ENCODE data around the gene POP4.

POP4 gene

DNA sequence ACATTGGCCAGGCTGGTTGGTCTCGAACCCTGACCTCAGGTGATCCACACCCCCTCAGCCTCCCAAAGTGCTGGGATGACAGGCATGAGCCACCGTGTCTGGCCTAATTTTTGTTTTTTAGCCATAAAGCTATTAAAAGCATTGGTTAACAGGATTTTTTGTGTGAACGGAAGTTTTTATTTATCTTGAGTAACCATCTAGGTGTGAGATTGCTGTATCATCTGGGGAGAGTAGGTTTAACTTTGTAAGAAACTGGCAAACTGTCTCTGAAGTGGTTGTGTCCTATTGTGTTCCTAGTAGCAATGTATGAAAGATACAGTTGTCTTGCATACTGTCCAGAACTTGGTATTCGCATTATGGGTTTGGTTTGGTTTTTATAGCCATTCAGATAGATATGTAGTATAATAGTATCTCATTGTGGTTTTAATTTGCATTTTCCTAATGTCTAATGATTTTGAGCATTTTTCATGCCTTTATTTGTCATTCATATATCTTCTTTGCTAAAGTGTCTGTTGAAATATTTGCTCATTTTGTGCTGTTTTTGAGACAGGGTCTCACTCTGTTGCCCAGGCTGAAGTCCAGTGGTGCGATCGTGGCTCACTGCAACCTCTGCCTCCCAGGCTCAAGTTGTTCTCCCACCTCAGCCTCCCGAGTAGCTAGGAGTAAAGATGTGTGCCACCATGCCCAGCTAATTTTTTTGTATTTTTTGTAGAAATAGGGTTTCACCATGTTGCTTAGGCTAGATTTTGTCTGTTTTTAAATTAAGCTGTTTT lies 45.7 kb downstream of the POP4 start:
- no peak overlapping the region for H2BK15ac ChIP-seq (ENCODE audit: low read depth, poor library complexity, severe bottlenecking)
- H3K9me3 ChIP-seq (ENCODE audit: control insufficient read depth, low read length) = no peaks in the 10 kb centered on the region
- WGBS = 91% methylated on average over 5 of the region's 7 CpGs
- no peaks in the 10 kb centered on the region for H3K4me1 ChIP-seq (ENCODE audit: control insufficient read depth, insufficient read depth, low read depth, low read length)
- H3K36me3 ChIP-seq (ENCODE audit: control insufficient read depth in 1 of 2, insufficient read depth in 2 of 2, low read depth in 1 of 2, low read length in 2 of 2) = no peaks in the 10 kb centered on the region
- no peak overlapping the region for H3K4me3 ChIP-seq (ENCODE audit: insufficient read depth in 1 of 2, low read depth in 1 of 2, low read length in 2 of 2)
- H2AK5ac ChIP-seq (ENCODE audit: low read length, severe bottlenecking) = no peak overlapping the region
- no peak overlapping the region for H3K4me2 ChIP-seq (ENCODE audit: low read length, poor library complexity, severe bottlenecking)
- no peak overlapping the region for H4K91ac ChIP-seq (ENCODE audit: low read length)
- H3K27me3 ChIP-seq (ENCODE audit: control insufficient read depth in 1 of 2, insufficient read depth in 1 of 2, low read length in 2 of 2) = peaks cover 0 to 14% of the 10 kb centered on the region in 2 experiments
- no peak overlapping the region for H2BK5ac ChIP-seq (ENCODE audit: low read depth, low read length, poor library complexity, severe bottlenecking)
- H3K27ac ChIP-seq (ENCODE audit: low read length, poor library complexity, severe bottlenecking) = no peak overlapping the region
- H2BK12ac ChIP-seq (ENCODE audit: low read length in 2 of 2) = no peak overlapping the region
- no peak overlapping the region for H3K9ac ChIP-seq (ENCODE audit: low read length)
- no peak overlapping the region for H3K23ac ChIP-seq (ENCODE audit: low read length in 2 of 2)
- no peak overlapping the region for H2AFZ ChIP-seq (ENCODE audit: low read depth, low read length)
- no peak overlapping the region for H3K14ac ChIP-seq (ENCODE audit: low read length in 2 of 2)
- no peak overlapping the region for H3K18ac ChIP-seq (ENCODE audit: low read depth in 1 of 2, low read length in 2 of 2)
- H3K4ac ChIP-seq (ENCODE audit: low read depth in 1 of 2, low read length in 2 of 2) = no peak overlapping the region
- no peak overlapping the region for H4K8ac ChIP-seq (ENCODE audit: low read length)
- DNase-seq = no peak
- no peak overlapping the region for H2BK120ac ChIP-seq (ENCODE audit: low read depth, low read length)
- no peaks in the 10 kb centered on the region for H3K79me1 ChIP-seq (replicated peaks; ENCODE audit: low read length, poor library complexity, severe bottlenecking)

DNA sequence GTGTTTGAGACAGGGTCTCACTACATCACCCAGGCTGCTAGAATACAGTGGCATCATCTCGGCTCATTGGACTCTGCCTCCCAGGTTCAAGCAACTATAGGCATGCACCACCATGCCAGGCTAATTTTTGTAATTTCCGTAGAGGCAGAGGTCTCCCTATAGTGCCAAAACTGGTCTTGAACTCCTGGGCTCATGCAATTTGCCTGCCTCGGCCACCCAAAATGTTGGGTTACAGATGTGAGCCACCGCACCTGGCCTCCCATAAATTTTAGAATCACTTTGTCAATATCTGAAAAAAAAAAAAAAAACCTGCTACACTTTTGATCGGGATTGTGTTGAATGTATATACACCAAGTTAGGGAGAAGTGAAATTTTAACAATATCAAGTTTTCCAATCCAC lies 47.3 kb downstream of the POP4 start:
- no peak overlapping the region for H4K8ac ChIP-seq (ENCODE audit: low read length)
- no peak overlapping the region for H3K4ac ChIP-seq (ENCODE audit: low read depth in 1 of 2, low read length in 2 of 2)
- H3K23ac ChIP-seq (ENCODE audit: low read length in 2 of 2) = no peak overlapping the region
- H2BK5ac ChIP-seq (ENCODE audit: low read depth, low read length, poor library complexity, severe bottlenecking) = no peak overlapping the region
- no peak overlapping the region for H3K18ac ChIP-seq (ENCODE audit: low read depth in 1 of 2, low read length in 2 of 2)
- no peak overlapping the region for H2AK5ac ChIP-seq (ENCODE audit: low read length, severe bottlenecking)
- no peaks in the 10 kb centered on the region for H3K9me3 ChIP-seq (ENCODE audit: control insufficient read depth, low read length)
- no peak overlapping the region for H3K4me2 ChIP-seq (ENCODE audit: low read length, poor library complexity, severe bottlenecking)
- no peaks in the 10 kb centered on the region for H3K36me3 ChIP-seq (ENCODE audit: control insufficient read depth in 1 of 2, insufficient read depth in 2 of 2, low read depth in 1 of 2, low read length in 2 of 2)
- DNase-seq = no peak
- no peak overlapping the region for H3K9ac ChIP-seq (ENCODE audit: low read length)
- no peaks in the 10 kb centered on the region for H3K4me1 ChIP-seq (ENCODE audit: control insufficient read depth, insufficient read depth, low read depth, low read length)
- no peak overlapping the region for H3K27ac ChIP-seq (ENCODE audit: low read length, poor library complexity, severe bottlenecking)
- H2BK12ac ChIP-seq (ENCODE audit: low read length in 2 of 2) = no peak overlapping the region
- no peak overlapping the region for H2BK120ac ChIP-seq (ENCODE audit: low read depth, low read length)
- WGBS = 62% methylated on average over 3 of the region's 5 CpGs
- H4K91ac ChIP-seq (ENCODE audit: low read length) = no peak overlapping the region
- no peak overlapping the region for H3K4me3 ChIP-seq (ENCODE audit: insufficient read depth in 1 of 2, low read depth in 1 of 2, low read length in 2 of 2)
- no peak overlapping the region for H2BK15ac ChIP-seq (ENCODE audit: low read depth, poor library complexity, severe bottlenecking)
- peaks cover 0 to 14% of the 10 kb centered on the region in 2 experiments for H3K27me3 ChIP-seq (ENCODE audit: control insufficient read depth in 1 of 2, insufficient read depth in 1 of 2, low read length in 2 of 2)
- H2AFZ ChIP-seq (ENCODE audit: low read depth, low read length) = no peak overlapping the region
- H3K14ac ChIP-seq (ENCODE audit: low read length in 2 of 2) = no peak overlapping the region
- no peaks in the 10 kb centered on the region for H3K79me1 ChIP-seq (replicated peaks; ENCODE audit: low read length, poor library complexity, severe bottlenecking)

DNA sequence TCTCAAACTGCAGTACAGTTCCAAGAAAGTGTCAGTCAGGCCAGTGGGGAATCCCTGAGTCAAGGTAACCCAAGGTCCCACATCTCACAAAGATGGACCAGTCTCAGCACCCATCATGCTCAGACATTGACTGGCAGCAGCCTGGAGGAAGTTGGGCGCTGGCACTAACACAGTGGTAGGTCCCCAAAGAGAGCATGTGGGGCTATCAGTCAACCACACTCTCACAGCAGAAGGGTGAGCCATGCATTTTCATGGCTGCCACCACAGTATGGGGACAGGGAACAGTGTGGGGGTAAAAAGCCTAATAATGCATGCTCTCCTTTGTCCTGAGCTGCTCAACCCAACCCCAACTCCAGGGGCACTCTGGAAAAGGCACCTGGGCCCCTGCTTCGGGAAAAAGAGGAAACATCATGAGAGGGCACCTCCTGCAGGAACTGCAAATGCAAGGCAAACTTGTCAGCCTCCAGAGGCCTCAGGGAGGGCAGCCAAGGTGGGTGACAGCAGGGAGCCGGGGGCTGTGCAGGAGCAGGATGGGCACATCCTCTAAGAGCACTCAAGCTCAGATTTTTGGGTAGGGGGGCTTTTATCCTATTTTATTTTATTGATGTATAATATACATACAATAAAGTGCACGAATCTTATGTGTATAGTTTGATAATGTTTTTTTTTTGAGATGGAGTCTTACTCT lies 49.7 kb downstream of the POP4 start:
- peak overlapping the region; percentile 25 for H4K91ac ChIP-seq (ENCODE audit: low read length)
- no peak overlapping the region for H2BK120ac ChIP-seq (ENCODE audit: low read depth, low read length)
- H4K8ac ChIP-seq (ENCODE audit: low read length) = peak overlapping the region; percentile 75
- H3K4me2 ChIP-seq (ENCODE audit: low read length, poor library complexity, severe bottlenecking) = no peak overlapping the region
- H2BK15ac ChIP-seq (ENCODE audit: low read depth, poor library complexity, severe bottlenecking) = no peak overlapping the region
- H3K18ac ChIP-seq (ENCODE audit: low read depth in 1 of 2, low read length in 2 of 2) = no peak overlapping the region
- H3K4ac ChIP-seq (ENCODE audit: low read depth in 1 of 2, low read length in 2 of 2) = no peak overlapping the region
- peak overlapping the region in 1 of 2 experiments; percentile 48 for H3K14ac ChIP-seq (ENCODE audit: low read length in 2 of 2)
- no peak overlapping the region for H2BK12ac ChIP-seq (ENCODE audit: low read length in 2 of 2)
- H3K27ac ChIP-seq (ENCODE audit: low read length, poor library complexity, severe bottlenecking) = no peak overlapping the region
- peak overlapping the region in 1 of 2 experiments; percentile 59 for H3K23ac ChIP-seq (ENCODE audit: low read length in 2 of 2)
- H3K79me1 ChIP-seq (replicated peaks; ENCODE audit: low read length, poor library complexity, severe bottlenecking) = no peaks in the 10 kb centered on the region
- no peaks in the 10 kb centered on the region for H3K9me3 ChIP-seq (ENCODE audit: control insufficient read depth, low read length)
- H3K9ac ChIP-seq (ENCODE audit: low read length) = no peak overlapping the region
- no peak overlapping the region for H2BK5ac ChIP-seq (ENCODE audit: low read depth, low read length, poor library complexity, severe bottlenecking)
- H2AK5ac ChIP-seq (ENCODE audit: low read length, severe bottlenecking) = no peak overlapping the region
- H2AFZ ChIP-seq (ENCODE audit: low read depth, low read length) = no peak overlapping the region
- 71% methylated on average over 4 of the region's 4 CpGs for WGBS
- H3K4me1 ChIP-seq (ENCODE audit: control insufficient read depth, insufficient read depth, low read depth, low read length) = peaks cover 1% of the 10 kb centered on the region
- DNase-seq = no peak
- no peak overlapping the region for H3K4me3 ChIP-seq (ENCODE audit: insufficient read depth in 1 of 2, low read depth in 1 of 2, low read length in 2 of 2)
- H3K27me3 ChIP-seq (ENCODE audit: control insufficient read depth in 1 of 2, insufficient read depth in 1 of 2, low read length in 2 of 2) = peaks cover 0 to 14% of the 10 kb centered on the region in 2 experiments
- H3K36me3 ChIP-seq (ENCODE audit: control insufficient read depth in 1 of 2, insufficient read depth in 2 of 2, low read depth in 1 of 2, low read length in 2 of 2) = no peaks in the 10 kb centered on the region

DNA sequence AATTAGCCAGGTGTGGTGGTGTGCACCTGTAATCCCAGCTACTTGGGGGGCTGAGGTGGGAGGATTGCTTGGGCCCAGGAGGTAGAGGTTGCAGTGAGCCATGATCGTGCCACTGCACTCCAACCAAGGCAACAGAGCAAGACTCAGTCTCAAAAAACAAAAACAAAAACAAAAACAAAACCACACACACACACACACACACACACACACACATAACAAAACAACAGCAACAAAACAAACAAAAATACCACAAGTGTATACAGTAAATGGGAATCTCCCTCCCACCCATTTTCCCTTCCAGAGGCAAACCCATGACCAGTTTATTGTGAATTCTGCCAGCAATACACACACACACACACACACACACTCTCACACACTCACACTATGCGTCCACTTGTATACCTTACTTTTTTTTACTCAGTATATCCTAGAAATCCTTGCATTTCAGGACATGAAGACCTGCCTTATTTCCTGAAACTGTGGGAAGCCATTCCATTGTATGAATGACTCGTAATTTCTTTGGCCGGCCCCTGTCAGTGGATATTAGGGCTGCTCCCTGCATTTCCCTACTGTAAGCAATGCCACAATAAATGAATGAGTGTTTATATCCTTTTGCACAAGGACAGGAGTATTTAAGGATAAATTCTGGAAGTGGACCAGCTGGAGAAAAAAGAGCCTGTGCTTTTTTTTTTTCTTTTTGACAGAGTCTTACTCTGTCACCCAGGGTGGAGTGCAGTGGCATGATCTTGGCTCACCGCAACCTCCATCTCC lies 52.3 kb downstream of the POP4 start:
- H2BK5ac ChIP-seq (ENCODE audit: low read depth, low read length, poor library complexity, severe bottlenecking) = no peak overlapping the region
- H3K4me3 ChIP-seq (ENCODE audit: insufficient read depth in 1 of 2, low read depth in 1 of 2, low read length in 2 of 2) = no peak overlapping the region
- no peak overlapping the region for H3K14ac ChIP-seq (ENCODE audit: low read length in 2 of 2)
- no peak overlapping the region for H2AFZ ChIP-seq (ENCODE audit: low read depth, low read length)
- H3K9ac ChIP-seq (ENCODE audit: low read length) = no peak overlapping the region
- 61% methylated on average over 5 of the region's 5 CpGs for WGBS
- H3K23ac ChIP-seq (ENCODE audit: low read length in 2 of 2) = no peak overlapping the region
- H2BK120ac ChIP-seq (ENCODE audit: low read depth, low read length) = no peak overlapping the region
- H3K4ac ChIP-seq (ENCODE audit: low read depth in 1 of 2, low read length in 2 of 2) = no peak overlapping the region
- H2BK12ac ChIP-seq (ENCODE audit: low read length in 2 of 2) = no peak overlapping the region
- no peaks in the 10 kb centered on the region for H3K36me3 ChIP-seq (ENCODE audit: control insufficient read depth in 1 of 2, insufficient read depth in 2 of 2, low read depth in 1 of 2, low read length in 2 of 2)
- H4K91ac ChIP-seq (ENCODE audit: low read length) = no peak overlapping the region
- peak overlapping the region in 1 of 2 experiments; percentile 34 for H3K18ac ChIP-seq (ENCODE audit: low read depth in 1 of 2, low read length in 2 of 2)
- no peak overlapping the region for H2AK5ac ChIP-seq (ENCODE audit: low read length, severe bottlenecking)
- DNase-seq = peak; percentile 19
- H3K4me1 ChIP-seq (ENCODE audit: control insufficient read depth, insufficient read depth, low read depth, low read length) = peaks cover 8% of the 10 kb centered on the region
- H3K9me3 ChIP-seq (ENCODE audit: control insufficient read depth, low read length) = no peaks in the 10 kb centered on the region
- no peak overlapping the region for H4K8ac ChIP-seq (ENCODE audit: low read length)
- peaks cover 0 to 10% of the 10 kb centered on the region in 2 experiments for H3K27me3 ChIP-seq (ENCODE audit: control insufficient read depth in 1 of 2, insufficient read depth in 1 of 2, low read length in 2 of 2)
- H3K27ac ChIP-seq (ENCODE audit: low read length, poor library complexity, severe bottlenecking) = no peak overlapping the region
- no peaks in the 10 kb centered on the region for H3K79me1 ChIP-seq (replicated peaks; ENCODE audit: low read length, poor library complexity, severe bottlenecking)
- H2BK15ac ChIP-seq (ENCODE audit: low read depth, poor library complexity, severe bottlenecking) = no peak overlapping the region
- no peak overlapping the region for H3K4me2 ChIP-seq (ENCODE audit: low read length, poor library complexity, severe bottlenecking)
